ENCODE results near the gene OXSR1.
"Not testable (repeated sequence)": the region's sequence is repeated elsewhere in the genome, so short reads cannot be mapped to it uniquely, and the experiment has no call there.

The OXSR1 gene

DNA sequence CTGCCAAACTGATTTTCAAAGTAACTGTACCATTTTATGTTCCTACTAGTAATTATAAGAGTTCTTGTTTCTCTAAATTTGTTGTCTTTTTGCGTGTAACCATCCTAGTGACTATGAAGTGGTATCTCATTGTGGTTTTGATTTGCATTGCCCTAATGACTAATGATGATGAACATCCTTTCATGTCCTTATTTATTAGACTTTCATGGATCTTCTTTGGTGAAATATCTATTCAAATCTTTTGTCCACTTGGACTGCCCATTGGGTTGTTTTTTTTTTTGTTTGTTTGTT is 3.6 kb downstream of the OXSR1 start:
- no peak for DNase-seq

DNA sequence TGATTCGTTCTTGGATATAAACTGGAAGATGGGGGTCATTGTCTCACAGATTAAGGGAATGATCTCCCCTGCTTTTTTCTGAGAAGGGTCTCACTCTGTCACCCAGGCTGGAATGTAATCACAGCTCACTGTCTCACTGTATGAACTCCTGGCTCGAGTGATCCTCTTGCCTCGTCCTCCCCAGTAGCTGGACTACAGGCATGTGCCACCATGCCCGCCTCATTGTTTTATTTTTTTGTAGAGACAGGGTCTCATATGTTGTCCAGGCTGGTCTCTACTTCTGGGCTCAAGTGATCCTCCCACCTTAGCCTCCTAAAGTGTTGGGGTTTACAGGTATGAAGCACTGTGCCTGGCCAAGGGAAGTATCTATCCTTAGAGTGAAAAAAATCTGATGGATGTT is 5.4 kb downstream of the OXSR1 start:
- DNase-seq, result no peak

DNA sequence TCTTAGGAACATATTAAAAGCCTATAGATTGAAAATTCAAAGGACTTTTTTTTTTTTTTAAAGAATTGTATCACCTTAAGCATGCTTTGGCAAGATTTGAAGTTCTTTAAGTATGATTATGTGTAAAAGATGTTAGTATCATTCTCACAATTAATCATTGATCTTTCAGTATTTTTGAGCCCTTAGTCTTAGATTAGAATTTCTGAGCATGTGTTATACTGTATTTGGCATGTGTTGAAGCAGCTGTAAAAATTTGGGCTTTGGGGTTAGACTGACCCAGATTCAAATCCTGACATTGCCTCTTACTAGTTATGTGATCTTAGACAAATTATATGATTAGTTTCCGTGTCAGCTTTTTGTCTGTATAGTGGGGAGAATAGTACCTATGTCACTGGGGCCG is 6.3 kb downstream of the OXSR1 start:
- DNase-seq, result no peak

DNA sequence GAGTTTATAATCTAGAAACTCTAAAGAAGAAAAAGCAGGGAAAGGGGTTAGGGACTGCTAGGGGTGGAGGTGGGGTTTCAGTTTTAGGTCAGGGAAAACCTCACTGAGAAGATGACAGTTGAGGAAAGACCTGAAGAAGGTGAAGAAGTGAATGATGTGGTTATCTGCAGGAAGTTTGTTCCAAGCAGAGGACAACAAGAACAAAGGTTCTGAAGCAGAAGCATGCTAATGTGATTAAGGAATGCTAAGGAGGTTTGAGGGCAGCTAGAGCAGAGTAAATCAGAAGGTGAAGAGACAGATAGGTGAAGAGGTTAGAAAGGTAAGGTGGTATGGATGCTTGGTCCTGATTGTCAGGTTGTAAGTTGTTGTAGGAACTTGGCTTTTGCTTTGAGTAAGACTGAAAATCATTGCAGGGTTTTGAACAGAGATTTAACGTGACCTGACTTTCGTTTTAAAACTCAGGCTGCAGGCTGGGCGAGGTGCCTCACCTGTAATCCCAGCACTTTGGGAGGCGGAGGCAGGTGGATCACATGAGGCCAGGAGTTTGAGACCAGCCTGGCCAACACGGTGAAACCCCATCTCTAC is 8.6 kb downstream of the OXSR1 start:
- DNase-seq, result no peak

DNA sequence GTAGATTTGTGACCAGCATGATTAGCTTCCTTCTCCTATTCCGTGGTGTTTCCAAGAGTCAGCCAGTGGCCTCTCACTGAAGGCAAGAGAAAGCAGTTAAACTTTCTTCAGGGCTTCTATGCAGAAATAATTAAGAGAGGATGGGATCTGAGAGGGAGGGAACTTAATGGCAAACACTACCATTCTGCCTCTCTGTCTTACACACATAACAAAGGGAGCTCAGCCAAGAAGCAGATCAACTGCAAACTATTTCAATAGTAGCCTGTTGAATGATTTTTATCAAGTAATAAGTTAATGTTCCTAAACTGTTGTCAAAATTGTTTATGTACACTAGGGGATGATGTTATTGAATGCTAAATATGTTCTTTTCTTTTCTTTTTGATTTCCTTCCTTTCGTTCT is 11.8 kb downstream of the OXSR1 start:
- DNase-seq, result no peak

DNA sequence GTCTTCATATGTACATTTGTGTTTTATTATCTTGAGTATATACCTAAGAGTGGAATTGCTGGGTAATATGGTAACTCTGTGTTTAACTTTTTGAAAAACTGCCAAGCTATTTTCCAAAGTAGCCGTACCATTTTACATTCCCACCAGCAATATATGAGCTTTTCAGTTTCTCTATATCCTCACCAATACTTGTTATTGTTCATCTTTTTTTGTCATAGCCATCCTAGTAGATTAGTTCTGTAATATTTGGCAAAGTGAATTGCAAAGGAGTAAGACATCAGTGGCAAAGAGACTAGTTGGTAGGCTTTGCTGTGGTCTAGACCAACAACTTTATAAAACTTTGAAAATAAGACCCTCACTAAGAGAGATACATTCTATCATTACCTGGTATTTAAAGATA is 21.4 kb downstream of the OXSR1 start:
- DNase-seq, result no peak

DNA sequence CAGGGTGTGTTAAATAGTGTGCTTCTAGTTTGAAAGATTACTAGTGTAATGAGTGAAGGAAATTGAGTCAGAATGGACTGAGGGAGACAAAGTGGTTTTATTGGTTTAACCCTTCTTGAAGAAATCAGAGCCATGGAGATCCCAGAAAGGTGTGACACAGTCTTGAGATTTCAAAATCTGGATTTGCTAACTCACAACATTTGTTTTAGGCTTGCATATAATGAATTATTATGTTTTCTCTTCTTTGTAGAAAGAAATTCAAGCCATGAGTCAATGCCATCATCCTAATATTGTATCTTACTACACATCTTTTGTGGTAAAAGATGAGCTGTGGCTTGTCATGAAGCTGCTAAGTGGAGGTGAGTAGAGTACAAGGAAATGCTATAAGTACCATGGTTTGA is 25.1 kb downstream of the OXSR1 start:
- no peak for DNase-seq

DNA sequence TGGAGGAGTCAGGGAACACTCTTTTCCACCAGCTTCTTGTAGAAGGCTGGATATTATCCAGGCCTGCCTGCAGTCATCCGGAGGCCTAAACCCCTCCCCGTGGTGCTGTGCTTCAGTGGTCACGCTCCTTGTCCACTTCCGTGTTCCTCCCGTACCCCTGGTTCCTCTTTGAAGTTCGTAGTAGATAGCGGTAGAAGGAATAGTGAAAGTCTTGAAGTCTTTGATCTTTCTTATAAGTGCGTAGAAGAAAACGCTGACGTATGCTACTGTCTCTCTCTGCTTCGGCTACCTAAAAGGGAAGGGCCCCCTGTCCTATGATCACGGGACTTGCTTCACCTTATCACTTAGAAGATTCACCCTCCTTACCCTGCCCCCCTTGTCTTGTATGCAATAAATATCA is 37.6 kb downstream of the OXSR1 start:
- DNase-seq, result not testable (repeated sequence)

DNA sequence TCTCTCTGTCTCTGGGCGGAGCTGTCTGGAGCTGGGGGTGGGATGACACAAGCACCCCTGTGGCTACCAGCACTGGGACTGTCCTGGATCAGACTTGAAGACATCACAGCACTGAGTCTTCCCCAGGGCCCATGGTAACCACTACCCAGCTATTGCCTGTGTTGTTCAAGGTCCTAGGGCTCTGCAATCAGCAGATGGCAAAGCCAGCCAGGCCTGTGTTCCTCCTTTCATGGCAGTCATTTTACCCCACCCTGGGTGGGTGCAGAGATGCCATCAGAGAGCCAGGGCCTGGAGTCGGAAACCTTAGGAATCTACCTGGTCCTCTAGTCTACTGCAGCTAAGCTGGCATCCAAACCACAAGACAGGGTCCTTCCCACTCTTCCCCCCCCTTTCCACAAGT is 38.4 kb downstream of the OXSR1 start:
- DNase-seq, result no peak

DNA sequence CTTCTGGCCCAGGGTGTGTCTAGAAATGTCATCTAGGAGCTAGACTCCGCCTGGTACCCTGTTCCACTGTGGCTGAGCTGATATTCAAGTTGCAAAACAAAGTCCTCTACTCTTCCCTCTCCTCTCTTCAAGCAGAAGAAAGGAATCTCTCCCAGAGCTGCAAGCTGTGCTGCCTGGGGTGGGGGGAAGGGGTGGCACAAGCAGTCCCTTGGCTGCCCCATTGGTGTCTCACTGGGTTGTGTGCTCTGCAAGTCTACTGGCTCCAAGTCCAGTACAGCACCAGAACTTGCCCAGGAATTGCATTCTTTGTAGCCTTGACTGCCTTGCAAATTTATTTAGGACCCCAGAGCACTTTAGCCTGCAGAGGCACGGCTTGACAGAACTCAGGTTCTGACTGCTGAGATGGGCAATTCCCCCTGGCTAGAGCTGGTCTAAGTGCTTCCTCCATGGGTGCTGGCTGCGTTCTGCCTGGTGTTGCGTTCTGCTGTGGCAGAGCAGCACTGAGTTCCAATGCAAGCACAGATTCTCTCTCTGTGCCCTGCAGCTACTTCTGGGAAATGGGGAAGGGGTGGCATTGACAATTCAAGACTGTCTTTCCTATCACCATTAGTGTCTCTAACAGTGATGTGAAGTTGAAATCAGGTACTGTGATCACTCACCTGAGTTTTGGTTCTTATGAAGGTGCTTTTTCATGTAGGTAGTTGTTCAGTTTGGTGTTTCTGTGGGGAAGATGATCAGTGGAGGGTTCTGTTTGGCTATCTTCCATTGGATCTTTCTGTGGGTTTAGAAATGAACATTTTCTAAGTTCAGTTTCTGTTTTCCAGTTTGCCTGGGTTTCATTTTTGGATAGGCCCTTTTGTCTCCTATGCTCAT is 39.5 kb downstream of the OXSR1 start:
- peak; percentile 31 for DNase-seq

DNA sequence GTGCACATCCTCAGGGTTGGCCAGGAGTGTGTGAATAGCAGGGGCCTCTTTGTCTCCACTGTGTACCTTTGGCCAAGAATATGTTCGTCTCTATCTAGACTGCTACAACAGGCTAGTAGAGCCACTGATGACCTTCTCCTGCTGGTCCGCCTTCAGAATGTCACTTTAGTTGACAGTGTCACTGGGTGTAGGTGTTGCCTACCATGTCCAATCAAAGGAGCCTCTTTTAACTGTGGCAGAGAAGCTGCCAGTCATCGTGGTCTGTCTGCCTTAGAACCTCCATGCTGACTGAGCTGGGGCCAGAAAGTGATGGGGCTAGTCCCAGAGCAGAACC is 40.1 kb downstream of the OXSR1 start:
- peak; percentile 31 for DNase-seq

DNA sequence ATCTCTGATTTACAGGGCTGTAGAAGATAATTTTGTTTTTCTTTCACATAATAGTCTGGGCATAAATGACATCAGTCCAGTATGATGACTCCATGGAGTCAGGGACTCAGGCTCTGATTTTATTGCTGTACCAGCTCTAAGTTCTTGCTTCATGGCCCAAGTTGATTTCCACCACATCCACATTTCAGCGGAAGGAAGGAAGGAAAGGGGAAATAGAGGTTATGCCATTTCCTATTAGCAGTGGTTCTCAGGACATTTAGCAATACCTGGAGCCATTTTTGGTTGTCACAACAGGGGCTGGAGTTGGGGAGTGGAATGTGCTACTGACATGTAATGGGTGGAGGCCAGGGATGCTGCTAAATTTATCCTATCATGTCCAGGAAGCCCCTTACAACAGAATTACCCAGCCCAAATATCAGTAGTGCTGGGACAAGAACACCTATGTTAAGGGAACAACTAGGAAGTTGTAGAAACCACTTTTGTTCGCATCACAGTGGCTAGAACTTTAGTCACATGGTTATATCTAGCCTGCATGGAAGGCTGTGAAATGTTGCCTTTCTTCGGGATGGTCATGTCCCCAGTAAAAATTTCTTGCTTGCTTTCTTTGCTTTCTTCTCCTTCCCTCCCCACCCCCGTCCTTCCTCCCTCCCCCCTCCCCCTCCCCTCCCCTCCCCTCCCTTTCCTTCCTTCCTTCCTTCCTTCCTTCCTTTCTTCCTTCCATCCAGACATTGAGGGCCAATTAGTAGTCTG is 42.1 kb downstream of the OXSR1 start:
- DNase-seq, result no peak

DNA sequence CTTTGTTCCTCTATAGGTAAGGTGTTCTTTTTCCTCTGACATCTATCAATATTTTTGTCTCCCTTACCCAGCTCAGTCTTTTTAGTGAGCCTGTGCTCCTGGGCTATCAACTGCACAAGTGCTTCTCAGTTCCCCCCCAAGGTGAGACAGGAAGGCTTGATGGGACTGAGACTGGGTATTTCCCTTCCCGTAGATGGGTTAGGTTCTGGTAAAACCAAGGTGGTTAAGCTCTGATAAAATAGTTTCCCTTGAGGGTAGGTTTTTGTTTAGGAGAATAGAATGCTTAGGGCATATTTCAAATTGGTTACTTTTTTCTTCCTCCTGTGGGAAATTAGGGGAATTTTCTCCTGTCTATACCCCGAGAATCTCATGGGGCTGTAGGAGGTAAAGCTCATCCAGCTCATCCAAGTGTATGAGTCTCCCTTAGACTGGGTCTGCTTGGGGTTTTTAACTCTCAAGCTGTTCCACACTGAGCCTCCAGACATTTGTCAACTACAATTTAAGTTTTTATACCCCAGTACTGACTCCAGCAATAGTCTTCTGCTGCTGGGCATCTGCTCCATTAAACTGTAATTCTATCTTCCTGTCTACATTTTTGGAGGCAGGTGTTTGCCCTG is 44.9 kb downstream of the OXSR1 start:
- no peak for DNase-seq

DNA sequence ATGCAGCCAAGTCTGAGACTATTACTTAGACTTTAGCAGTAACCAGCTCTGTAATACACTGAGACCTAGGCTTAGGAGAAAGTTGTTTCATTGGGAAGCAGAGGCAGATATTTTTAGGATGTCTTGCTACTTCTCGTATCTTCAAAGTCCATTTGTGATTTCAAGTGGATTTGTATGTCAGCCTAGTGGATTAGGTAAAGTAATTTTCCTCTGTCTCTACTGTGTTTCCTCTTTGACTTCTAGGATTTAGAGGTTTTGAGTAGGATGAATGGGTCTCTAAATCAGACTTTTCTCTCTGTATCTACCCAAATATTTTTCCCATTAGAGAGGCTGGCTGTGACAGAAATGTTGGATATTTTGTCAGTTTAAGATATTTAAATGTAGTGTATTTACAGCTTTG is 46.8 kb downstream of the OXSR1 start:
- no peak for DNase-seq

DNA sequence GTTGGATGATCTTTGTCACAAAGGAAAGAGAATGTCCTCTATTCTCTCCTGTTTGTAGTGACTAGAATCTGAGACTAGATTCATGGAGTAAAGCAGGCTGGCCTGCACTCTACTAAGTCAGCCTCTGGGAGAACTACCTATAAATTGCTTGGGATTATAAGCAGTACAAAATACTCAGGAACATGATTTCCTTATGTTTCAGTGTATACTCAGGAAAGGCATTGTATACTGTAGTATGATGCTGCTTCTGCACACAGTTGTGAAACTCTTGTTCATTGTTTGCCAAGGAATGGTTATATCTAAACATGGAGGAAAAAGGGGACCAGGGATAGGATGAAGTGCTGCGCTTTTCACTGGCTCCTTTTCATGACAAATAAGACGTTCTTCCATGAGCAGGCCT is 49.2 kb downstream of the OXSR1 start:
- DNase-seq, result no peak

DNA sequence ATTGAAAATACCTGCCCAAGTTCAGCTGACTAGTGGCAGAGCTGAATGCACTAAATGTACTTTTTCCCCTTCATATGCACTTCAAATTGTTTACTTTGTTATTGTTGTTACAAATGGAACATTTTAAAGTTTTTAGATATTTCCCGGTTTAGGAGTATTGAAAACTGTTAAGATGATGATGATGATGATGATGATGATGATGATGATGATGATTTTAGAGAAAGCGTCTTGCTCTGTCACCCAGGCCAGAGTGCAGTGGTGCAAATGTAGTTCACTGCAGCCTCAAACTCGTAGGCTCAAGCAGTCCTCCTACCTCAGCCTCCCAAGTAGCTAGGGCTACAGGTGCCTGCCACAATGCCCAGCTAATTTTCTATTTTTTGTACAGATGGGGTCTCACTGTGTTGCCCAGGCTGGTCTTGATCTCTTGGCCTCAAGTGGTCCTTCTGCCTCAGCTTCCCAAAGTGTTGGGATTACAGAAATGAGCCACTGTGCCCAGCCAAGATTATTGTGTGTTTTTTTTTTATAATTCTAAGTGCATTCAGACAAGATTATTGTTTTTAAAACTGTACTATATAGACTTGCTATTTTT is 54.4 kb downstream of the OXSR1 start:
- DNase-seq, result no peak

DNA sequence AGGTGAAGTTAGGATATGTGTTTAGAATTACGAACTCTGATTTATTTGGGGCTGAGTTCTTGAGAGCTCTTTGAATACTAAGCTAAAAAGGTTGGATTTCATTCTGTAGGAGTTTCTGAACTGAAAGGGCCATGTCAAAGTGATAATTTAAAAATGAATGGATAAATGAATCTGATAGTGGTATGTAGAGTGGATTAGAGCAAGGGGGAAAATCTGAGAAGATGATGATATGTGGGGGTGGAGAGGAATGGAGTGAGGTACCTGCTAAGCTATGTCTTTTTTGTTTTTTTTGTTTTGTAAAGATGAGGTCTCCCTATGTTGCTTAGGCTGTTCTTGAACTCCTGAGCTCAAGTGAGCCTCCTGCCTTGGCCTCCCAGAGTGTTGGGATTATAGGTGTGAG is 55.7 kb downstream of the OXSR1 start:
- DNase-seq, result no peak

DNA sequence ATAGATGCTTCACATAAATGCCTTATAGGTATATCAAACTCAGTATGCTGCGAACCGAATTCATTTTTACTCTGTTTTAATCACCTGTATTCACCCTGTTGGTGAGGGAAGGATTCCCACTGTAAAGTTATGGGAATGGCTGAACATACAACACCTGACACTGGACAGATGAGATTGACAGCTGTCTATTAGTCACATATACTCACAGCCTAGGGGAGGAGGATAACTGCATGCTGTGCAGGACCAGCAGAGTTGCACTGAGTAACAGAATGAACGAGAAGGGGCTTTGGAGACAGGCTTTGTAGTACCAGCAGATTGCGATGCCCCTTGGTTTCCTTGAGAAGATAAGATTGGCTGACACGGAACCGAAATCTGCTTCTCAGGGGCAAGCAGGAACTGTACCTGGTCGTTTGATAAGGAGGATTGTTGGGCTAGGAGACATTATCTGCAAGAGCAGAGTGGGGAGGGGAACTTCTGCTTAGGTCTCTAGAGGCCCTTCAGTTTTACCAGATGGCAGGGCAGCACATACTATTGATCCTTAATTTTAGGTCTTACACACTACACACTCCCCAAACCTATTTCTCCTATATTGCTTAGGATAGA is 56.8 kb downstream of the OXSR1 start:
- DNase-seq, result peak; percentile 72

DNA sequence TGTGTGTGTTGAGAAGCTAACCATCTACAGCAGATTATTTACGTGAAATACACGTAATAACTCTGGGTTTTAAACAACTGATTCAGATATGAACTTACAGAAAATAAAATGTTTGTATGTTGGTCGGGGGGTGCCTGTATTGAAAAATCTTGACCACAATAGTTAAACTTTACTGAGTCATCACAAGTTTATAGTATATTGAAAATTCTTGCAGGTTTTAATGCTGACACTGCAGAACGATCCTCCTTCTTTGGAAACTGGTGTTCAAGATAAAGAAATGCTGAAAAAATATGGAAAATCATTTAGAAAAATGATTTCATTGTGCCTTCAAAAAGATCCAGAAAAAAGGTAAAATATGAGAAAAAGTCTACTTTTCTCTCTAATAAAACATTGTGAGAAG is 59.0 kb downstream of the OXSR1 start:
- DNase-seq, result no peak

DNA sequence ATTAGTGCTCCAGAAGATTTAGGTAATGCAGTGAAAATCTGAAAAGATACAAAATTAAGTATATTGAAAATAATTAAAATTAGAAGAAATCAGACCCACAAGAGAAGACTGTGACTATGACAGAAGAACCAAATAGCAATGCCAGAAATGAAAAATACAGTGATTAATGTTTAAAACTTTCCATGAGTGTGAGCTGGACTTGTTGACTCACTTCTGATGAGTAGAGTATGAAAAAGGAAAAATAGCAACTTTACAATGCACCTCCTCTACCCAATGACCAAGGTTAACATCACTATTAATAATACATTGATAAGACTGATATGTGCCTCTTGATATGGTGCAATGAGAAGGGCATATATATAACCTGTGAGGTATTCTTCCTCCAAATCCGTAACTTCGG is 60.9 kb downstream of the OXSR1 start:
- no peak for DNase-seq

DNA sequence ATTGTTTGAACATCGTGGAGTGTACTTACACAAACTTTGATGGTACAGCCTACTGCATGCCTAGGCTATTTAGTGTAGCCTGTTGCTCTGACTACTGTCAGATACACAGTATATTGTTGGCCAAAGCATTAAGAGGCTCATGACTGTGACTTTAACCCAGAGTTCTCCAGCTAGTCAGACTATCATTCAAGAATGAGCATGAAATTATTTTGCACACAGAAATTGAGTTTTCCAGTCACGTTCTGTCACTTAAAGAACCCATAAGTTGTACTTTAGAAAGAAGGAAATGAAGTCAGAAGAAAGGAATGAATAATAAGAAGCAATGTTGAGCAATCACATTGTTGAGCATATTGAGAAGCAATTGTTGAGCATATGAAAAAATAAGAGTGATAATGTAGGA is 62.7 kb downstream of the OXSR1 start:
- no peak for DNase-seq

DNA sequence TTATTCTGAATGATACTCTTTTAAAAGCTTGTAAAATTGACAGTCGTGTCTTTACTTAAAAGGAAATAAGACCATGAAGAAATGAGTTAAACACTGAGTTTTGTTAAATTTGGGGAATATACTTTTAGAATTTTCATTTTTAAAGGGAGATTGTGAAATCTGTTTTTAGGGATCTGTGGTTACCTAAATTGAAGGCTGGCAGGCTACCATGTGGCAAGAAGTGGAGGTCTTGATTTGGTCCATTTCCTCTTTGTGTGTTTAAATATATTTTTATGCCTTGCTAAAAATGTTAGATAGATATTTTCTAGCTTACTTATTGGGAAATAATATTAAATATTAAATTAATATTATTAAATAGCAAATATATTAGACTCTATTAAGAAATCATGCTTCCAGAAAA is 63.7 kb downstream of the OXSR1 start:
- no peak for DNase-seq

DNA sequence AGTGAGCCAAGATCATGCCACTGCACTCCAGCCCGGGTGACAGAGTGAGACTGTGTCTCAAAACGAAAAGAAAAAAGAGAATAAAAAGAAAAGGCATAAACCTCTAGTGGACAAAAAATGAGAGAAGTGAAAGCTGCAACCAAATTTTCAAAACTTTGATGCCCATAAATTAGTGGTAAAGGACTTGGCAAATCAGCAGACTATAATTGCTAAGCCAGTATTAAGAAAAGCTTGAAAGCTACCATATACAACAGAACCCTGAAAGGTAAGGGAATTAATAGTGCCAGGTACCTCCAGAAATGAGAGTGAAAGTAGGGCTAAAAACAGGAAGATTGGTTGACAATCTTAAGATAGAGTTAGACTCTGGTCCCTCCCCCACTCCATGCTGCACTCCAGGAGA is 67.4 kb downstream of the OXSR1 start:
- peak; percentile 11 for DNase-seq
